Gastrocnemius medialis (tissue), 4 donors: ENCODE data around the gene C3orf85. TPM values are rescaled to one million over a fixed set of nuclear protein-coding genes. Genes with fewer than 3 reads are reported as not detected.

Experiments
- ATAC-seq, 2 donors: fragments of 150-250 bp; one replicate each; pipeline ENCODE4 v1.9.1; 2016
- DNase-seq, 2 donors: peaks; one replicate each; pipeline ENCODE4 v3.0.0-alpha.2; 2019
- H3K27ac ChIP-seq, 4 donors: fragments of 200-600 bp; sonication (generic); 1 replicate in 1 of 4; 2 replicates in 3 of 4; pipeline ENCODE4 v1.5.1; 2016 to 2018; ENCODE audit warnings: mild to moderate bottlenecking in 2 of 4, moderate library complexity in 1 of 4
- H3K27me3 ChIP-seq, 3 donors: fragments of 200-600 bp; sonication (generic) in 2 of 3; 1 replicate in 1 of 3; 2 replicates in 2 of 3; pipeline versions ENCODE4 v1.5.1 to v1.6.0; 2016 to 2019; ENCODE audit warnings: mild to moderate bottlenecking in 1 of 3, moderate library complexity in 1 of 3
- H3K36me3 ChIP-seq, 2 donors: fragments of 200-600 bp; sonication (generic) in 1 of 2; one replicate each; pipeline ENCODE4 v1.5.1; 2017 to 2018
- H3K4me1 ChIP-seq, 2 donors: fragments of 200-600 bp; sonication (generic) in 1 of 2; one replicate each; pipeline ENCODE4 v1.5.1; 2016 to 2017; ENCODE audit warnings: mild to moderate bottlenecking in 2 of 2
- H3K4me3 ChIP-seq, 4 donors: fragments of 200-600 bp; sonication (generic) in 3 of 4; 1 replicate in 1 of 4; 2 replicates in 3 of 4; pipeline ENCODE4 v1.5.1; 2016 to 2019; ENCODE audit warnings: mild to moderate bottlenecking in 2 of 4
- H3K9me3 ChIP-seq, 3 donors: fragments of 200-600 bp; sonication (generic) in 2 of 3; 1 replicate in 1 of 3; 2 replicates in 2 of 3; pipeline ENCODE4 v1.5.1; 2016 to 2019
- POLR2A ChIP-seq, 2 donors: fragments of 450-650 bp; IDR thresholded peaks; one replicate each; pipeline ENCODE4 v1.6.1; 2017; ENCODE audit warnings: antibody characterized with exemption in 2 of 2, mild to moderate bottlenecking in 2 of 2, moderate library complexity in 2 of 2
- in situ Hi-C, 4 donors: fragments of 200-750 bp; cut with MboI; loops; one replicate each; pipeline versions ENCODE4 v1.15.0 to v1.8.0; 2017; ENCODE audit warnings: low sequenced_read_pairs in 4 of 4
- intact Hi-C: fragments of 100-400 bp; cut with DNase I; formaldehyde crosslinking; loops from one replicate; pipeline ENCODE4 v1.15.1; 2023; ENCODE audit warnings: low total_unique reads
- total RNA-seq, 4 donors: library from RNA; depleted of rRNA; stranded (reverse); fragments of >200 nt; gene quantifications; one replicate each; pipeline versions ENCODE4 v1.1.0 to v1.2.3, GENCODE V29; 2016
- TF ChIP-seq, protein P1 (sequence below), 5 experiments: fragments of 450-650 bp in 3 of 5; fragments of 200-600 bp in 2 of 5; sonication (generic) in 2 of 5; IDR thresholded peaks in 4 of 5; conservative IDR thresholded peaks in 1 of 5; 1 replicate in 4 of 5; 2 replicates in 1 of 5; pipeline ENCODE4 v1.5.1; 2016 to 2019; ENCODE audit warnings: antibody characterized with exemption in 5 of 5, mild to moderate bottlenecking in 3 of 5, moderate library complexity in 3 of 5

C3orf85 gene
- not detected for total RNA-seq

GRCh38 chr3:109136523-109136922 lies at the start of gene C3orf85:
Gene C3orf85 (plus strand): TSS chr3:109136719. CDS start chr3:109136848, 129 bp downstream.
- no peak within 1 kb of the TSS for H3K4me3 ChIP-seq
- ATAC-seq (no peak), DNase-seq (no peak)
- H3K27ac ChIP-seq: no peak within 1 kb of the TSS
- H3K36me3 ChIP-seq: no peaks in the 10 kb centered on the region
- H3K27me3 ChIP-seq: no peaks in the 10 kb centered on the region
- intact Hi-C loops: no loop called here
- no peaks in the 10 kb centered on the region for H3K9me3 ChIP-seq
- TF ChIP-seq POLR2A (IDR thresholded peaks at IDR 0.05): no peak
- TF ChIP-seq, protein P1, sequence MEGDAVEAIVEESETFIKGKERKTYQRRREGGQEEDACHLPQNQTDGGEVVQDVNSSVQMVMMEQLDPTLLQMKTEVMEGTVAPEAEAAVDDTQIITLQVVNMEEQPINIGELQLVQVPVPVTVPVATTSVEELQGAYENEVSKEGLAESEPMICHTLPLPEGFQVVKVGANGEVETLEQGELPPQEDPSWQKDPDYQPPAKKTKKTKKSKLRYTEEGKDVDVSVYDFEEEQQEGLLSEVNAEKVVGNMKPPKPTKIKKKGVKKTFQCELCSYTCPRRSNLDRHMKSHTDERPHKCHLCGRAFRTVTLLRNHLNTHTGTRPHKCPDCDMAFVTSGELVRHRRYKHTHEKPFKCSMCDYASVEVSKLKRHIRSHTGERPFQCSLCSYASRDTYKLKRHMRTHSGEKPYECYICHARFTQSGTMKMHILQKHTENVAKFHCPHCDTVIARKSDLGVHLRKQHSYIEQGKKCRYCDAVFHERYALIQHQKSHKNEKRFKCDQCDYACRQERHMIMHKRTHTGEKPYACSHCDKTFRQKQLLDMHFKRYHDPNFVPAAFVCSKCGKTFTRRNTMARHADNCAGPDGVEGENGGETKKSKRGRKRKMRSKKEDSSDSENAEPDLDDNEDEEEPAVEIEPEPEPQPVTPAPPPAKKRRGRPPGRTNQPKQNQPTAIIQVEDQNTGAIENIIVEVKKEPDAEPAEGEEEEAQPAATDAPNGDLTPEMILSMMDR (IDR thresholded peaks at IDR 0.05 in 4 of 5, conservative IDR thresholded peaks at IDR 0.05 in 1 of 5): no peak
- no peaks in the 10 kb centered on the region for H3K4me1 ChIP-seq
- in situ Hi-C loops: no loop called here

GRCh38 chr3:109089265-109089664 lies 47.3 kb upstream of the C3orf85 start:
- no peaks in the 10 kb centered on the region for H3K9me3 ChIP-seq
- no peaks in the 10 kb centered on the region for H3K4me1 ChIP-seq
- TF ChIP-seq, protein P1 (IDR thresholded peaks at IDR 0.05 in 4 of 5, conservative IDR thresholded peaks at IDR 0.05 in 1 of 5): no peak
- no peak for TF ChIP-seq POLR2A (IDR thresholded peaks at IDR 0.05)
- in situ Hi-C loops (loop anchor here in 2 of 4 donors (10.0 to 25.0 kb wide), 2 partner anchors 64 to 427 kb away; no protein-coding TSS in a partner anchor), intact Hi-C loops (no loop called here)
- ATAC-seq: no peak
- DNase-seq: no peak
- H3K36me3 ChIP-seq: no peaks in the 10 kb centered on the region
- no peak overlapping the region for H3K4me3 ChIP-seq
- no peaks in the 10 kb centered on the region for H3K27me3 ChIP-seq
- H3K27ac ChIP-seq: no peak overlapping the region

GRCh38 chr3:109091846-109092245 lies 44.7 kb upstream of the C3orf85 start:
- H3K9me3 ChIP-seq: no peaks in the 10 kb centered on the region
- DNase-seq (no peak), ATAC-seq (no peak)
- H3K36me3 ChIP-seq: no peaks in the 10 kb centered on the region
- no peak overlapping the region for H3K4me3 ChIP-seq
- intact Hi-C loops (no loop called here), in situ Hi-C loops (loop anchor here in 1 of 4 donors (25.0 kb wide), 1 partner anchor 430 kb away; no protein-coding TSS in a partner anchor)
- TF ChIP-seq POLR2A (IDR thresholded peaks at IDR 0.05): no peak
- TF ChIP-seq, protein P1 (IDR thresholded peaks at IDR 0.05 in 4 of 5, conservative IDR thresholded peaks at IDR 0.05 in 1 of 5): no peak
- no peaks in the 10 kb centered on the region for H3K4me1 ChIP-seq
- no peaks in the 10 kb centered on the region for H3K27me3 ChIP-seq
- no peak overlapping the region for H3K27ac ChIP-seq

GRCh38 chr3:109093561-109093960 lies 43.0 kb upstream of the C3orf85 start:
- ATAC-seq (no peak), DNase-seq (no peak)
- TF ChIP-seq POLR2A (IDR thresholded peaks at IDR 0.05): no peak
- TF ChIP-seq, protein P1 (IDR thresholded peaks at IDR 0.05 in 4 of 5, conservative IDR thresholded peaks at IDR 0.05 in 1 of 5): no peak
- intact Hi-C loops: no loop called here
- Histone ChIP-seq H3K9me3 (no peaks in the 10 kb centered on the region), H3K36me3 (no peaks in the 10 kb centered on the region), H3K4me1 (no peaks in the 10 kb centered on the region), H3K27me3 (no peaks in the 10 kb centered on the region), H3K27ac (no peak overlapping the region), H3K4me3 (no peak overlapping the region)
- in situ Hi-C loops: loop anchor here in 1 of 4 donors (25.0 kb wide), 1 partner anchor 431 kb away; no protein-coding TSS in a partner anchor

DNA sequence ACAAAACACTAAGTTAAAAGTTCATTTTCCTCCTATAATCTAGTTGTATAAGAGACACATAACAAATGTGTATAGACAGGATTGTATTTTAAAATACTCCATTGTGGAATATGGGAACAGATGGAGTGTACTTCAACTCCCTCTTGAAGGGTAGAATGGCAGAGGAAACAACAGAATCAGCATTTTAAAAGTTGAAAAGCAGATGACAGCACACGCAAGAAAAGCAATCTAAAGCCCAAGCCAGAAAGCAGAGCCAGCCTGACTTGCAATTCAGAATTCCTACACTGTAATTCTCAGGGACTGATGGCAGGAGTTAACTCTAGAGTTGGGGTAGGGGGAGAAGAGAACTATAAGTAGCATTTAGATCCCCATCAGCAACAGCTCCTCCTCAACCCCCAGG lies 41.4 kb upstream of the C3orf85 start:
- DNase-seq: no peak
- no peaks in the 10 kb centered on the region for H3K4me1 ChIP-seq
- intact Hi-C loops: no loop called here

More for the DNA sequence above, 41.4 kb upstream of the C3orf85 start:
- Histone ChIP-seq H3K27me3 (no peaks in the 10 kb centered on the region), H3K36me3 (no peaks in the 10 kb centered on the region), H3K4me3 (no peak overlapping the region), H3K9me3 (no peaks in the 10 kb centered on the region), H3K27ac (no peak overlapping the region)
- in situ Hi-C loops: loop anchor here in 1 of 4 donors (25.0 kb wide), 1 partner anchor 433 kb away; no protein-coding TSS in a partner anchor
- no peak for ATAC-seq
- TF ChIP-seq, protein P1 (IDR thresholded peaks at IDR 0.05 in 4 of 5, conservative IDR thresholded peaks at IDR 0.05 in 1 of 5): no peak
- TF ChIP-seq POLR2A (IDR thresholded peaks at IDR 0.05): no peak
